Tibial nerve (tissue), 4 donors: Measurements from ENCODE around the gene MYO5A.

ENCODE experiments used
- CTCF ChIP-seq, 5 experiments: fragments of 200-600 bp in 3 of 5; fragments of 450-650 bp in 2 of 5; sonication (generic) in 3 of 5; IDR thresholded peaks; one replicate each; pipeline ENCODE4 v1.5.1; 2016 to 2019; ENCODE audit warnings: antibody characterized with exemption in 5 of 5, mild to moderate bottlenecking in 3 of 5, moderate library complexity in 2 of 5
- EP300 ChIP-seq, 2 donors: sonication (generic); formaldehyde crosslinking; IDR thresholded peaks; one replicate each; pipeline ENCODE4 v1.6.1; 2017; ENCODE audit warnings: antibody characterized with exemption in 2 of 2, mild to moderate bottlenecking in 1 of 2
- POLR2A ChIP-seq, 2 donors: fragments of 450-650 bp; IDR thresholded peaks; one replicate each; pipeline ENCODE4 v1.6.1; 2017; ENCODE audit warnings: antibody characterized with exemption in 2 of 2, mild to moderate bottlenecking in 2 of 2, moderate library complexity in 2 of 2

DNA sequence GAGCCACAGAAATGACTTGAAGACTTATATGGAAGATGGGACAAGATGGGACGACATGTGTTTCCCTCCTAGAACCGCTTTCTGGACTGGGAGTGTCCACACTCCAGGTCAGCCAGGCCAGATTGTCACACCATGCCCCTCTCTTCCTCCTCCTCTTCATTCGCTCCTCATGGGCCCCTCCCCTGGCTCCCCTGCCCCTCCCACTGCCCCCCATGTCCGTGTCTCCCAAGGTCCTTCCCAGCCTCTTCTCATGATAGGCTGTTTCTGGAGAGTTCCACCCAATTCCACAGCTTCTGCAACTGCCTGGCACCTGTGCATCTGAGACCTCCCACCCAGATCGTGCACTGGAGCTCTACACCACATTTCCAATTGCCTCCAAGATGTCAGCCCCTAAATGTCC is 239.7 kb downstream of the MYO5A start:
- no peak for TF ChIP-seq POLR2A (IDR thresholded peaks at IDR 0.05)
- TF ChIP-seq EP300 (IDR thresholded peaks at IDR 0.05) = no peak
- no peak for TF ChIP-seq CTCF (IDR thresholded peaks at IDR 0.05)
